Mesendoderm (in vitro differentiated cells): Measurements from ENCODE around the gene CYP11A1.

Source experiments
- DNase-seq: peaks from one replicate; pipeline ENCODE4 v3.0.0; 2013
- H2AK5ac ChIP-seq: 2 replicates; pipeline ENCODE4 v1.6.1; 2013; ENCODE audit warnings: low read length, inconsistent platforms
- H2BK120ac ChIP-seq: 2 replicates; pipeline ENCODE4 v1.6.1; 2013; ENCODE audit warnings: low read depth, mild to moderate bottlenecking, low read length, moderate library complexity, mixed read lengths
- H2BK15ac ChIP-seq: replicated peaks from 2 replicates; pipeline ENCODE4 v1.6.1; 2013; ENCODE audit warnings: low read depth, mild to moderate bottlenecking, moderate library complexity
- H2BK5ac ChIP-seq: 2 replicates; pipeline ENCODE4 v1.6.1; 2013; ENCODE audit warnings: low read length, inconsistent platforms
- H3K18ac ChIP-seq: 2 replicates; pipeline ENCODE4 v1.6.1; 2013; ENCODE audit warnings: mild to moderate bottlenecking, low read length, mixed read lengths
- H3K23ac ChIP-seq: one replicate; pipeline ENCODE4 v1.6.1; 2013; ENCODE audit warnings: low read length
- H3K27ac ChIP-seq: 2 replicates; pipeline ENCODE4 v1.5.1; 2013; ENCODE audit warnings: low read depth, mild to moderate bottlenecking, inconsistent platforms, low read length, moderate library complexity
- H3K27me3 ChIP-seq: 2 replicates; pipeline ENCODE4 v1.6.1; 2013; ENCODE audit warnings: low read length, control low read depth, mild to moderate bottlenecking, inconsistent platforms; ENCODE audit not compliant: insufficient read depth, poor library complexity
- H3K36me3 ChIP-seq: 2 replicates; pipeline ENCODE4 v1.6.1; 2013; ENCODE audit warnings: low read length, inconsistent platforms; ENCODE audit not compliant: control insufficient read depth, insufficient read depth
- H3K4ac ChIP-seq: one replicate; pipeline ENCODE4 v1.6.1; 2013; ENCODE audit warnings: low read depth, mild to moderate bottlenecking, low read length, moderate library complexity
- H3K4me1 ChIP-seq: 2 replicates; pipeline ENCODE4 v1.6.1; 2013; ENCODE audit warnings: low read depth, low read length, inconsistent platforms; ENCODE audit not compliant: control insufficient read depth
- H3K4me2 ChIP-seq: 2 replicates; pipeline ENCODE4 v1.6.1; 2013; ENCODE audit warnings: low read length
- H3K4me3 ChIP-seq: 2 replicates; pipeline ENCODE4 v1.5.1; 2013; ENCODE audit warnings: mild to moderate bottlenecking, low read length
- H3K56ac ChIP-seq: one replicate; pipeline ENCODE4 v1.6.1; 2013; ENCODE audit warnings: low read length
- H3K79me1 ChIP-seq: 2 replicates; pipeline ENCODE4 v1.6.1; 2013; ENCODE audit warnings: low read length, inconsistent platforms
- H3K79me2 ChIP-seq: 2 replicates; pipeline ENCODE4 v1.6.1; 2013; ENCODE audit warnings: mild to moderate bottlenecking, low read length; ENCODE audit not compliant: control insufficient read depth, insufficient read depth
- H3K9ac ChIP-seq: 2 replicates; pipeline ENCODE4 v1.6.1; 2013; ENCODE audit warnings: low read length, inconsistent platforms
- H4K5ac ChIP-seq: one replicate; pipeline ENCODE4 v1.6.1; 2013; ENCODE audit warnings: low read length
- H4K8ac ChIP-seq: one replicate; pipeline ENCODE4 v1.6.1; 2013; ENCODE audit warnings: low read depth, mild to moderate bottlenecking, control low read depth, low read length, moderate library complexity
- WGBS: extraction: QIAGEN DNeasy Blood & Tissue Kit; methylation state at CpG from one replicate; pipeline ENCODE4 v1.1.7; 2013; ENCODE audit warnings: low lambda C conversion rate, missing lambda C conversion rate; ENCODE audit not compliant: insufficient coverage; ENCODE audit errors: extremely low coverage; 5-methylcytosine and 5-hydroxymethylcytosine counted together

CYP11A1 gene

DNA sequence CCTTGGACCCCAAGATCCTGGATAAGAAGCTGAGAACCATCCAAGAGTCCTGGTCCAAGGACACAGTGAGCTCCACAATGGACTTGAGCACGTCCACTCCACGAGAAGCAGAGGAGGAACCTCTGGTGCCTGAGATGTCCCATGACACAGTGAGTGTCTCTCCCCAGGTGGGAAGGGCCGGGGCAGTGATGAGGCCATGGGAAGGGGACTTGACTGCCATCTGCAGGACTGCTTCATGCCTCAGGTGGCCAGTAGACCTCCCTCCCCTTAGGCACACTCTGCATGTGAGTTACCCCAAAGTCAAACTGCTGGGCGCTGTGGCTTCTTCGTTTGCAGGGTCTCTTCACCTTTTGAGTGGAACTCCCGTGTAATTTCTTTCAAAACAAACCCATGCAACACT is 71.6 kb downstream of the CYP11A1 start:
- no peaks in the 10 kb centered on the region for H3K27me3 ChIP-seq

DNA sequence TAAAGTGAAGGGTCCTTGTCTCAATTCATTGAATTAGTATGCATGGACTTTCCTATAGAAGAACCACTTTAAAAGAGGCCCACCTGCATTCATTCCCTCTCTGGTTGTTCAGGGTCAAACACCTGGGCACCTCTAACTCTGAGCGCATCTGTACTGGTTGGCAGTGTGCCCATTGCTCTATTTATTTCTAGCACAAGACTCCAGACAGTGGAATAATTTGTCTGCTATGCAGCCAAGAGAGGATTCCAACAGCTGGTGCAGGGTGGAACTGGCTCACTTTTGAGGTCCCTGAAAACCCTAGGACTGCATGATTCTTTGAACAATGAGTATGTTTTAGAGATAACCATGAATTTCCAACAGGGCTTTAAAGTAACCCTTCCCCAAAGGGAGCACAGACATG is 73.4 kb downstream of the CYP11A1 start:
- Histone ChIP-seq H3K79me2 (no peaks in the 10 kb centered on the region), H3K36me3 (no peaks in the 10 kb centered on the region), H3K27me3 (no peaks in the 10 kb centered on the region), H3K4me2 (no peak overlapping the region), H3K27ac (no peak overlapping the region), H2BK120ac (no peak overlapping the region), H3K56ac (no peak overlapping the region), H4K8ac (no peak overlapping the region), H3K4me3 (no peak overlapping the region), H3K23ac (no peak overlapping the region), H3K9ac (no peak overlapping the region), H2AK5ac (no peak overlapping the region), H3K18ac (no peak overlapping the region), H2BK15ac (no peak overlapping the region), H3K4ac (no peak overlapping the region), H2BK5ac (no peak overlapping the region), H3K4me1 (peaks cover 12% of the 10 kb centered on the region), H3K79me1 (no peaks in the 10 kb centered on the region), H4K5ac (no peak overlapping the region)
- no peak for DNase-seq
- no CpG with 5 or more reads among the region's 1 CpG for WGBS

More for the DNA sequence above, 71.6 kb downstream of the CYP11A1 start:
- Histone ChIP-seq H4K5ac (no peak overlapping the region), H3K23ac (no peak overlapping the region), H3K56ac (no peak overlapping the region), H3K4me1 (peaks cover 7% of the 10 kb centered on the region), H3K79me1 (no peaks in the 10 kb centered on the region), H2BK15ac (no peak overlapping the region), H3K18ac (no peak overlapping the region), H2AK5ac (no peak overlapping the region), H3K79me2 (no peaks in the 10 kb centered on the region), H3K4me3 (no peak overlapping the region), H2BK120ac (no peak overlapping the region), H3K36me3 (no peaks in the 10 kb centered on the region), H3K9ac (no peak overlapping the region), H3K4ac (no peak overlapping the region), H3K27ac (no peak overlapping the region), H4K8ac (no peak overlapping the region), H3K4me2 (no peak overlapping the region), H2BK5ac (no peak overlapping the region)
- WGBS: no CpG with 5 or more reads among the region's 6 CpGs
- DNase-seq: peak; percentile 59

DNA sequence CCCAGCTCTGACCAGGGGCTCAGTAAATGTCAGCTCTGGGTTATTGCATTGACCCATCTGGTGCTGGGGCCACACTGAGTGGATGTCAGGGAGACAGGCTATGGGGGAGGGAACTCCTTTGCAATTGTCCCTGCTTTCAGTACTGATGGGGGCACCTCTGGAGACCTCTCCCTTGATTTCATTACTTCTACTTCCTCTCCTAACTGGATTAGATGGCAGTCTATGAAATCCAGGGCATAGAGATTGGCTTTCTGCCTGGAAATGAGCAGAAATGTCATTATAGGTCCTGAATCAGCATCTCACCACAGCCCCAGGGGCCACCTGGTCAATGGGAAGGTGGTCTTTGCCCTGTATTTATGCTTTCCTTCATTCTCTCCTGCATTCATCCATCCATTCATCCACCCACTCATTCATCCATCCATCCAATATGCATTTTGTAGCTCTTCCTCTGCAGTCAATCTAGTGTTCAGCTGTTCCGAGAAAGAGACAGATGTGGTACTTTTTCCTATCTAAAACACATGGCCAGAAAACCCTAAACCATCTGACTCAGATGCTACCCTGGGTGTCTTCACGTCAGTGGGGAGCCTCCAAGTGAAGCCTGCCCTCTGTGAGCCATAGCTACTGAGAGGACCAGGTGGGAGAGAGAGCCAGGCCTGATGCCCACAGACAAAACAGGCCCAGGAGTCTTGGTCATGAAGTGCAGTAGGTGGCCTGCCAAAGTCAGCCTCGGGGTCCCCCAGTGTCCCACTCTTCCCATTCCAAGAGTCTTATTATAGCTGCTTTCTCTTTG is 74.2 kb downstream of the CYP11A1 start:
- no peak overlapping the region for H3K4me3 ChIP-seq
- H2BK15ac ChIP-seq: no peak overlapping the region
- H3K4me1 ChIP-seq: peaks cover 12% of the 10 kb centered on the region
- H3K4ac ChIP-seq: no peak overlapping the region
- no peaks in the 10 kb centered on the region for H3K27me3 ChIP-seq
- no peak overlapping the region for H3K9ac ChIP-seq
- no peaks in the 10 kb centered on the region for H3K79me1 ChIP-seq
- no peak overlapping the region for H4K8ac ChIP-seq
- H3K27ac ChIP-seq: no peak overlapping the region
- no peak overlapping the region for H3K18ac ChIP-seq
- H3K4me2 ChIP-seq: no peak overlapping the region
- no peak overlapping the region for H3K23ac ChIP-seq
- no peak overlapping the region for H2BK5ac ChIP-seq
- WGBS: no CpG with 5 or more reads among the region's 3 CpGs
- H2BK120ac ChIP-seq: no peak overlapping the region
- no peak for DNase-seq
- no peak overlapping the region for H2AK5ac ChIP-seq
- no peaks in the 10 kb centered on the region for H3K36me3 ChIP-seq
- H3K56ac ChIP-seq: no peak overlapping the region
- no peaks in the 10 kb centered on the region for H3K79me2 ChIP-seq
- H4K5ac ChIP-seq: no peak overlapping the region

DNA sequence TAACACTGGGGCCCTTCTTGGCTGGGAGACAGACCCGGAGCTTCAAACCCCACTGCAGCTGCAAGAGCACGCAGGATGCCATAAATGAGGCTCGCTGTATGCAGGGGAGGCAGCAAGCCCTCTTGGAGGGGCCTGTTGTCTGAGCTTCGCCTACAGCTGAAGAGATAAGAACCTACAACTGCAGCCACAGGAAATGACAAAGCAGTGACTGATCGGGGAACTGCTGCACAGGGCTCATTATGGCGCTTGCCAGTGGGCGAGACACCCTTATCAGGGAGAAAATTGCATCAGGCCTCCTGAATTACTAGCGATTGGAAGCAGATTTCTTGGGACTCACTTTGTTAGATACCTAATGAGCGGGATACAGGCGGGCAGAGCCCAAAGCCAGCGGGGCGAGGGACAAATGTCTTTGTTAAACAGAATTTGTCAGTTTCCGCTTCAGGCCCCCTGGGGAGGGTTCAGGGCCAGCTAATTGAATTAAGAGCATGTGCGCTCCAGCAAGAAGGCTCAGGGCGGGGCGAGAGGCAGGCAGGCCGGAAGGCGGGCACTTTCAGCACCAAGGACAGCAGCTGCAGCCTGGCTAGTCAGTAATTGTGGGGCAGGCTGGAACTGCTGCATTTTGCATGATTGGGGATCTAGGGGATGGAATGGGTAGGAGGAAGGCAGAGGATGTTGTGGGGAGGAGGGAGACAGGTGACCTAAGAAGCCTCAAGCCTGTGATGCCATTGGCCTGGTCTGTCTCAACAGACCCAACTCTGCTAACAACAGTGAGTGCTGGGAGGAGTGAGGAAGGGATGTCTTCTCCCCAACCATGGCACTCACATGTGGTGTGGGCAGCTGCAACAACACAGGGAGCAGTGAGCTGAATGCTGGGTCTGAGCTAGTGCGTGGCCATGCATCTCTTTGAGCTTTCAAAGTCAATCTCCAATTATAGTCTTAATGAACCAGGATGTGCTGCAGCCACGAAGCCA is 76.1 kb downstream of the CYP11A1 start:
- Histone ChIP-seq H2BK15ac (no peak overlapping the region), H4K5ac (no peak overlapping the region), H2BK5ac (peak overlapping the region; percentile 12), H3K79me2 (no peaks in the 10 kb centered on the region), H3K4me2 (no peak overlapping the region), H3K27me3 (no peaks in the 10 kb centered on the region), H3K4me1 (peaks cover 12% of the 10 kb centered on the region), H2BK120ac (no peak overlapping the region), H3K4ac (no peak overlapping the region), H3K56ac (peak overlapping the region; percentile 26), H3K18ac (no peak overlapping the region), H3K23ac (no peak overlapping the region), H3K4me3 (no peak overlapping the region), H3K9ac (no peak overlapping the region), H2AK5ac (no peak overlapping the region), H4K8ac (no peak overlapping the region), H3K27ac (peak overlapping the region; percentile 46), H3K79me1 (no peaks in the 10 kb centered on the region), H3K36me3 (no peaks in the 10 kb centered on the region)
- no CpG with 5 or more reads among the region's 20 CpGs for WGBS
- DNase-seq: peak; percentile 96

DNA sequence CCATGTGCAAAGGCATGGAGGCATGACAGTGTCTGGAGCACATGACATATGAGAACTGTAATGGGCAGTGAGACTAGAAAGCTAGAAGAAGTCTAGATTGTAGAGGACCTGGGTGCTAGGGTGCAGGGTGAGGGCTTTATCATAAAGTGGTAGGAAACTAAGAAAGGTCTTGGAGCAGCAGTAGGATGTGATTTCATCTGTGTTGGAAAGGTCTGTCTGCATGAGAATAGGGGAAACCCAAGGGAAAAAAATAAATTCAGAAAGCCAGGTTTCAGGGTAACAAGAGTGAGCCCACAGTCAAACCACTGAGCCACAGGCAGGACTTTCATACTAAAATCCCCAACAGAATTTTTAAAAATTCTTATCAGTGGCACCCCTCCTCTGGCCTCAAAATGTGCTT is 76.8 kb downstream of the CYP11A1 start:
- no peak overlapping the region for H2BK120ac ChIP-seq
- no peak overlapping the region for H3K4ac ChIP-seq
- peak overlapping the region; percentile 12 for H3K9ac ChIP-seq
- H3K56ac ChIP-seq: peak overlapping the region; percentile 69
- H3K79me2 ChIP-seq: no peaks in the 10 kb centered on the region
- no peaks in the 10 kb centered on the region for H3K27me3 ChIP-seq
- no peaks in the 10 kb centered on the region for H3K36me3 ChIP-seq
- peaks cover 12% of the 10 kb centered on the region for H3K4me1 ChIP-seq
- no peak for DNase-seq
- peak overlapping the region; percentile 52 for H2BK5ac ChIP-seq
- H3K18ac ChIP-seq: no peak overlapping the region
- no peak overlapping the region for H4K8ac ChIP-seq
- no peak overlapping the region for H4K5ac ChIP-seq
- peak overlapping the region; percentile 83 for H2AK5ac ChIP-seq
- H2BK15ac ChIP-seq: no peak overlapping the region
- no peak overlapping the region for H3K4me2 ChIP-seq
- no peaks in the 10 kb centered on the region for H3K79me1 ChIP-seq
- H3K23ac ChIP-seq: no peak overlapping the region
- peak overlapping the region; percentile 7 for H3K27ac ChIP-seq
- H3K4me3 ChIP-seq: no peak overlapping the region
